Rectal smooth muscle tissue (tissue), 1 donor: Measurements from ENCODE around the gene SERPINB2.

ENCODE experiments used
- H3K27ac ChIP-seq: one replicate; pipeline ENCODE4 v1.7.0; 2013; ENCODE audit warnings: low read depth, low read length, inconsistent platforms
- H3K27me3 ChIP-seq: one replicate; pipeline ENCODE4 v1.7.0; 2013; ENCODE audit warnings: low read length; ENCODE audit not compliant: control insufficient read depth, insufficient read depth
- H3K36me3 ChIP-seq: one replicate; pipeline ENCODE4 v1.7.0; 2013; ENCODE audit warnings: low read length; ENCODE audit not compliant: control insufficient read depth, insufficient read depth
- H3K4me1 ChIP-seq: one replicate; pipeline ENCODE4 v1.7.0; 2013; ENCODE audit warnings: low read length; ENCODE audit not compliant: control insufficient read depth, insufficient read depth
- H3K4me3 ChIP-seq: one replicate; pipeline ENCODE4 v1.7.0; 2013; ENCODE audit warnings: low read length
- H3K9ac ChIP-seq: one replicate; pipeline ENCODE4 v1.7.0; 2013; ENCODE audit warnings: low read length

Gene SERPINB2, protein sequence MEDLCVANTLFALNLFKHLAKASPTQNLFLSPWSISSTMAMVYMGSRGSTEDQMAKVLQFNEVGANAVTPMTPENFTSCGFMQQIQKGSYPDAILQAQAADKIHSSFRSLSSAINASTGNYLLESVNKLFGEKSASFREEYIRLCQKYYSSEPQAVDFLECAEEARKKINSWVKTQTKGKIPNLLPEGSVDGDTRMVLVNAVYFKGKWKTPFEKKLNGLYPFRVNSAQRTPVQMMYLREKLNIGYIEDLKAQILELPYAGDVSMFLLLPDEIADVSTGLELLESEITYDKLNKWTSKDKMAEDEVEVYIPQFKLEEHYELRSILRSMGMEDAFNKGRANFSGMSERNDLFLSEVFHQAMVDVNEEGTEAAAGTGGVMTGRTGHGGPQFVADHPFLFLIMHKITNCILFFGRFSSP

DNA sequence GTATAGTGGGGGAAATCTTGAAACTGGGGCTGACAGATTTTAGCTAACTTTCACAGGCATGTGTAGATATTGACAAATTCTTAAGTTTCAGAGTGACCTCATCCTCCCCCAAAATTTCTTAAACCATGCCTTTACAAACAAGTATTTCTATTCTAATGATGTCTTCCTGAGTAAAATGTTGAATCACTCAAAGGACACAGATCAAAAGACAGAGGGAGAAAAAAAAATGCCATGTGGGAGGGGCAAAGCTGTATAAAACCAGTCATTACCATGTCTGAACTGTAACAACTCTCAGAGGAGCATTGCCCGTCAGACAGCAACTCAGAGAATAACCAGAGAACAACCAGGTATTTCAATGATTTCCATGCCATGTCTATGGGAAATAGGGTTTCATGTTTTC is at the start of gene SERPINB2:
SERPINB2 (plus strand) TSS at position 282 of the 400 bp plus-strand sequence. CDS start 3,740 bp downstream, outside the sequence.
- H3K4me1 ChIP-seq: no peaks in the 10 kb centered on the region
- no peak within 1 kb of the TSS for H3K27ac ChIP-seq
- no peak within 1 kb of the TSS for H3K9ac ChIP-seq
- H3K27me3 ChIP-seq: no peaks in the 10 kb centered on the region
- H3K4me3 ChIP-seq: no peak within 1 kb of the TSS
- H3K36me3 ChIP-seq: no peaks in the 10 kb centered on the region

DNA sequence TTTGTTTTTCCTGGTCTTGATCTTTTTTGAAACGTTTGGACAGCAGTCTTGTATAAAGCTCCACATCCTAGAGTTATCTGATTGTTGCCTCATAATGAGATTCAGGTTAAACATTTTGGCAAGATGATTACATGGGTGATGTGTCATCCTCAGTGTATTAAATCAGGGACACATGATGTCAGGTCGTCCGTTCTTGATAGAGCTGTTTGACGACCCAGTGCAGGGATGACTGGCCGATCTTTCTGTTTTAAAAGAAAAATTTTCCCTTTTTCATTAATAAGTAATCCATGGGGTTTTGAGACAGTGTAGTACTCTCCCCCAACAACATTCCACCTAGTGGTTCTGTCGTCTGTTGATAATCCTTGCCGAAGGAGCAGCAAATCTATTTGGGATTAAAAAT is 44.5 kb upstream of the SERPINB2 start:
- no peaks in the 10 kb centered on the region for H3K36me3 ChIP-seq
- no peak overlapping the region for H3K9ac ChIP-seq
- H3K27me3 ChIP-seq: no peaks in the 10 kb centered on the region
- H3K4me3 ChIP-seq: no peak overlapping the region
- H3K27ac ChIP-seq: no peak overlapping the region
- H3K4me1 ChIP-seq: no peaks in the 10 kb centered on the region

DNA sequence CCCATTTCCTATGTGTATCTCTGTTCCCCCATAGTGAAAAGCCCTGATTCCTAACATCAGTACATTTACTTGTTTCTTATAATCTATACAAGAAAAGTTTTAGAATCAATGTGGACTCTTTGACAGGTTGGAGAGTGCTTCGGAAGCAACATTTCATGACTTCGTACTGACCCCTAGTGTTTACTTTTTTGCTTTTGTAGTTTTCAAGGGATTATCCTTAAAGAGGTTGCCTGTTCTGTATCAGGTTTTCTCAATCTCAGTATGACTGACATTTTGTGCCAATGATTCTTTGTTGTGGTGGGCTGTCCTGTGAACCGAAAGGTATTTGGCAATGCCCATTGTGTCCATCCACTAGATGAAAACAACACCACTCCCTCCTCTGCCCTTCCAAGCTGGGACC is 43.3 kb upstream of the SERPINB2 start:
- Histone ChIP-seq H3K4me3 (no peak overlapping the region), H3K4me1 (no peaks in the 10 kb centered on the region), H3K36me3 (no peaks in the 10 kb centered on the region), H3K9ac (no peak overlapping the region), H3K27ac (no peak overlapping the region), H3K27me3 (no peaks in the 10 kb centered on the region)

DNA sequence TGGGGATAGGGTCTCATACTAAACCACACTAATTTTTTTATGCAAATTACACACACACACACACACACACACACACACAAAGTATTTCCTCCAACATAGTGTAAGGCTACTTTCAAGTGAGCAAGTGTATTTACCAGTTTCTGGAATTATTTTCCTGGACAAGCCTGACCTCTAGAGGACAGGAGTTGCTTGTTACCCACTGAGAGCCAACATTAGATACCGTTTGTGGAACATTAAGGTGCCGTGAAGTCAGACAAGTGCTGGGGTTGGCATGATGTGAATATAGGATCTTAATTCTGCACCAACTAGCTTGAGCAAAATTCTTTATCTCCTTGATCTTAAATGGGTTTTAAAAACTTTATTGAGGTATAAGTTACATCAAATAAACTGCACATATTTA is 39.3 kb upstream of the SERPINB2 start:
- no peak overlapping the region for H3K9ac ChIP-seq
- H3K27ac ChIP-seq: no peak overlapping the region
- no peak overlapping the region for H3K4me3 ChIP-seq
- H3K27me3 ChIP-seq: no peaks in the 10 kb centered on the region
- no peaks in the 10 kb centered on the region for H3K4me1 ChIP-seq
- no peaks in the 10 kb centered on the region for H3K36me3 ChIP-seq

DNA sequence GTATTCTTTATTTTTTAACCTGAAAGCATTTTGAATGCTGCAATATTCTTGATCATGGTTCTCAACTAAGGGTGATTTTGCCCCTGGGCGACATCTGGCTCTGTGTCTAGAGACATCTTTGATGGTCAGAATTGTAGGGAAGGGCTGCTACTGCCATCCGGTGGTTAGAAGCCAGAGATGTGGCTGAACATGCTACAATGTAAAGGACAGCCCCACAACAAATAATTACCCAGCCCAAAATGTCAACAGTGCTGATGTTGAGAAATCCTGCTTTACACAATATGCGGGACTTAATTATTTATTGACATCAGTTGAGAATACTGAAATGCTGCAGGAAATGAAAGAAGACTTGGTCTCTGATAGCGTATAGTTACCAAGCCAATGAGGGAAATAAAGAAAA is 37.5 kb upstream of the SERPINB2 start:
- Histone ChIP-seq H3K27me3 (no peaks in the 10 kb centered on the region), H3K4me1 (no peaks in the 10 kb centered on the region), H3K27ac (no peak overlapping the region), H3K4me3 (no peak overlapping the region), H3K36me3 (no peaks in the 10 kb centered on the region), H3K9ac (no peak overlapping the region)

DNA sequence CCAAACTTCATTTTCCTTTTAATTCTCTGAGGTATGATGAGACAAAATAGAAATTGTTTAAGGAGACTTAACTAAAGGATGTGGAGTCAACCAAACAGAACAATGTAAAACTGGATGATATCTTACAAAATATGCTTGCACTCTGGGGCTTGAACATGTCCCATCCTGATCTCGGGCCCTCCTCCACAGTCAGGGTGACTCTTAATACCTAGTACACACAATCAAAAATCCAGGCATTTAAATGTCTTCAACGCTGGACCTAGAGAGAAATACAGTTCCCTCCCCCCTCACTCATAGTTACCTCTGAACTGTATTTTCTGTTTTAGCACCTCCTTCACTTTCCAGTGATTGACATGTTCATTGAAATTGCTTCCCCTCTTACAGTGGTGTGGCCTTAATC is 36.9 kb upstream of the SERPINB2 start:
- Histone ChIP-seq H3K4me3 (no peak overlapping the region), H3K9ac (no peak overlapping the region), H3K27ac (no peak overlapping the region), H3K4me1 (no peaks in the 10 kb centered on the region), H3K27me3 (no peaks in the 10 kb centered on the region), H3K36me3 (no peaks in the 10 kb centered on the region)

DNA sequence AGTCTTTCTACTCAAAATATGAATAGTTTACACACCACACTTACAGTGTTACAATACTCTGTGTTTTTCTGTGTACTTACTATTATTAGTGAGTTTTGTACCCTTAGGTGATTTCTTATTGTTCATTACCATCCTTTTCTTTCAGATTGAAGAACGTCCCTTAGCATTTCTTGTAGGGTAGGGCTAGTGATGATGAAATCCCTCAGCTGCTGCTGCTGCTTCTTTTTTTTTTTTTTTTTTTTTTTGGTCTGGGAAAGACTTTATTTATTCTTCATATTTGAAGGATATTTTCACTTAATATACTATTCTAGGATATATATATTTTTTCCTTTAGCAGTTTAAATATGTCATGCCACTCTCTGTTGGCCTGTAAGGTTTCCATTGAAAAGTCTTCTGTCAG is 29.0 kb upstream of the SERPINB2 start:
- no peak overlapping the region for H3K27ac ChIP-seq
- no peaks in the 10 kb centered on the region for H3K36me3 ChIP-seq
- H3K27me3 ChIP-seq: no peaks in the 10 kb centered on the region
- H3K9ac ChIP-seq: no peak overlapping the region
- H3K4me3 ChIP-seq: no peak overlapping the region
- H3K4me1 ChIP-seq: no peaks in the 10 kb centered on the region

DNA sequence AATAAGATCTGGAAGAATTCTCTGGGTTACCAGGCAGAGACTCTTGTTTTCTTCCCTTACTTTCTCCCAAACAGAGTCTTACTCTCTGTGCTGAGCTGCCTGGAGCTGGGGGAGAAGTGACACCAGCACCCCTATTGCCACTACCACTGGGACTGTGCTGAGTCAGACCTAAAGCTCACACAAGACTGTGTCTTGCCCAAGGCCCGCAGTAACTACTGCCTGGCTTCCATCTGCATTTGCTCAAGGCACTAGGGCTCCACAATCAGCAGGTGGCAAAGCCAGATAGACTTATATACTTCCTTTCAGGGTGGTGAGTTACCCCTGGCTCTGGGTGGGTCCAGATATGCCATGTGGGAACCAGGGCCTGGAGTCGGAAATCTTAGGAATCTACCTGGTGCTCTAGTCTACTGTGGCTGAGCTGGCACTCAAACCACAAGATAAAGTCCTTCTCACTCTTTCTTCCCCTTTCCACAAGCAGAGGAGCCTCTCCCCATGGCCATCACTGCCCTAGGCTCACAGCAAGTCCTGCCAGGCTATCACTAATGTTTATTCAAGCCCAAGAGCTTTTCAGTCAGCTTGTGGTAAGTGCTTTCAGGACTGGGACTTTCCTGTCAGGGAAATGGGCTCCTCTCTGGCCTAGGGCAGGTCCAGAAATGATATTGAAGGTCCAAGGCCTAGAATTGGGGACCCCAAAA is 27.6 kb upstream of the SERPINB2 start:
- Histone ChIP-seq H3K36me3 (no peaks in the 10 kb centered on the region), H3K4me1 (no peaks in the 10 kb centered on the region), H3K27ac (no peak overlapping the region), H3K27me3 (no peaks in the 10 kb centered on the region), H3K4me3 (no peak overlapping the region), H3K9ac (no peak overlapping the region)

DNA sequence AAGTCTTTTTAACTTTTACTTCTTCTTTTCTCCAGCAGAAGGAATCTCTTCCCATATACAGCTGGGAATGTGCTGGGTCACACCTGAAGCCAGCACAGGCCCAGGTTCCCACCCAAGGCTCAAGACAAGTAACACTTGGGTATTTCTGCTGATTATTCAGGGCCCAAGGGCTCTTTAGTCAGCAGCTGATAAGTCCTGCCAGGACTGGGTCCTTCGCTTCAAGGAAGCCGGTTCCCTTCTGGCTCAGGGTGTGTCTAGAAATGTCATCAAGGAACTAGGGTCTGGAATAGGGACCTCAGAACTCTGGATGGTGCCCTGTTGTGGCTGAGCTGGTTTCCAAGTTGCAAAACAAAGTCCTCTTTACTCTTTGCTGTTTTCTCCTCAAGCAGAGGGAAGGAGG is 27.0 kb upstream of the SERPINB2 start:
- Histone ChIP-seq H3K27me3 (no peaks in the 10 kb centered on the region), H3K36me3 (no peaks in the 10 kb centered on the region), H3K27ac (no peak overlapping the region), H3K4me1 (no peaks in the 10 kb centered on the region), H3K4me3 (no peak overlapping the region), H3K9ac (no peak overlapping the region)

DNA sequence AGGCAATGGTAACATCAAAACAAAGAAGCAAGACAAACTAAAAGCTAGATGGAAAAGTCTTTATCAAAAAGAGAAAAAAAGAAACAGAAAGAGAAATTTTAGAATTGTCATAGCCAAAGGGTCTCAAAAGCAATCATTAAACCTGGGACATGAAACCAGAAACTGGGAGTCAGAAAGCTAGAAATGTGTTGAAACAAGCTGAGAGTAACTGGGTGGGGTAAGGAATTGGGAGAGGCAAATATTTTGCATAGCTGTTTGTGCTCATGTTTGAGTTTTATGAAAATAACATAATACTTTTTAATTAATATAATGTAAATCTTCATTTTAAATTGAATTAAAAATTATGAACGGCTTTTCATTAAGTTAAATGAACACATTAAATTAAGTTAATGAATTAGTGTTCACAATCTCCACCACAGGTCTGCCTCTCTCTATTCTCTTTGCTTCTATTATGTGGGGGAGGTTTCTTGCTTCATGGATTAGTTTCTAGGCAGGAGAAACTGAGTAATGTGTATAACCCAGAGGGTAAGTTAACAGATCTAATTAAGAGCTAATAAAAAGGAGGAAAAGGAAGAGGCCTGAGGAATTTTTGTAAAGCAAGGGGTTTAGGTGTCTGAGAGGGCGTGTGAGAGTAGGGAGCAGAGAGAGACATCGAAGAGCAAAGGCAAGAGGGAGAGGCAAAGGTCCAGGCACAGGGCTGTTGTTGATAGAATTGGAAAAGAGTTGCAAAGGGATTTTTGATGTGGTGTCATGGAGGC is 20.0 kb upstream of the SERPINB2 start:
- H3K4me3 ChIP-seq: no peak overlapping the region
- no peaks in the 10 kb centered on the region for H3K4me1 ChIP-seq
- no peak overlapping the region for H3K27ac ChIP-seq
- H3K9ac ChIP-seq: no peak overlapping the region
- no peaks in the 10 kb centered on the region for H3K27me3 ChIP-seq
- no peaks in the 10 kb centered on the region for H3K36me3 ChIP-seq

DNA sequence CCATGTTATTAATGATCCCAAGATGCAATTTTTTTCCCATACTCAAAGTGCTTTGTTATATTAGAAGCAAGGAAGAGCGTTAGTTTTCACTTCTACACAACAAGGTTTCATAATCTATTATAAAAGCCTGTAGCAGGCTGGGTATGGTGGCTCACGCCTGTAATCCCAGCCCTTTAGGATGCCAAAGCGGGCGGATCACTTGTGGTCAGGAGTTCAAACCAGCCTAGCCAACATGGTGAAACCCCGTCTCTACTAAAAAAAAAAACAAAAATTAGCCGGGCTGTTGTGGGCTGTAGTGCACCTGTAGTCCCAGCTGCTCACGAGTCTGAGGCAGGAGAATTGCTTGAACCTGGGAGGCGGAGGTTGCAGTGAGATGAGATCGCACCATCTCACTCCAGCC is 19.0 kb upstream of the SERPINB2 start:
- Histone ChIP-seq H3K27ac (no peak overlapping the region), H3K4me3 (no peak overlapping the region), H3K9ac (no peak overlapping the region), H3K27me3 (no peaks in the 10 kb centered on the region), H3K36me3 (no peaks in the 10 kb centered on the region), H3K4me1 (no peaks in the 10 kb centered on the region)

DNA sequence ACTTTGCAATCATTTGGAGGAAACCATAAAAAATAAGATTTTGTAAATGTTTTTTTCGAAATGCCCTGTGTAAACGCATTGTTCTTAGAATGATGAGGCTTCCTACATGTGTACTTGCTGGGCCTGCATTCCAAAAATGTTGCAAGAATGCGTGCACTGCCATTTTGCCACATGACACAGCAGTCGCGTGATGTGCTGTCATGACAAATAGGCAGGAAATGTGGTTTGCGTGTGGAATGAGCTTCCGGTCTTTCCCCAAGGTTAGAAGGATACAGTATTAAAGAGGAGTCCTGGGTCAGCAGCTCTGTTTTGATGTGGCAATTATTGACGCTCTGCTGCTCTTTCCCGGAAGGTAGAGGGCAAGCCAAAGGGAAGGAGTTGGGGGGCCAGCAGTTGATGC is 18.1 kb upstream of the SERPINB2 start:
- Histone ChIP-seq H3K27me3 (no peaks in the 10 kb centered on the region), H3K36me3 (no peaks in the 10 kb centered on the region), H3K27ac (no peak overlapping the region), H3K4me1 (no peaks in the 10 kb centered on the region), H3K4me3 (no peak overlapping the region), H3K9ac (no peak overlapping the region)
